WERI-Rb-1 (cell line): Measurements from ENCODE around the gene GIPC1.

Experiments
- DNase-seq: peaks from one replicate; pipeline ENCODE4 v3.0.0-alpha.2; 2020
- H3K27ac ChIP-seq: fragments of 250-450 bp; sonication (Bioruptor Pico); 2 replicates; pipeline ENCODE4 v1.5.1; 2020; ENCODE audit warnings: mild to moderate bottlenecking, moderate library complexity
- H3K27me3 ChIP-seq: fragments of 250-450 bp; sonication (Bioruptor Pico); 2 replicates; pipeline ENCODE4 v1.5.1; 2021; ENCODE audit warnings: mild to moderate bottlenecking, low read depth, moderate library complexity; ENCODE audit not compliant: insufficient read depth, severe bottlenecking
- H3K36me3 ChIP-seq: fragments of 250-450 bp; sonication (Bioruptor Pico); 2 replicates; pipeline ENCODE4 v1.5.1; 2020; ENCODE audit warnings: mild to moderate bottlenecking, moderate library complexity
- H3K4me3 ChIP-seq: 2 replicates; pipeline ENCODE4 v1.5.1; 2011; ENCODE audit warnings: low read depth, mild to moderate bottlenecking, control low read depth, low read length
- H3K9me3 ChIP-seq: fragments of 250-450 bp; sonication (Bioruptor Pico); 2 replicates; pipeline ENCODE4 v1.5.1; 2021; ENCODE audit warnings: mild to moderate bottlenecking, moderate library complexity; ENCODE audit not compliant: severe bottlenecking
- TF ChIP-seq, protein P1 (sequence below): IDR thresholded peaks from 2 replicates; pipeline ENCODE4 v1.5.1; 2011; ENCODE audit warnings: low read depth, mild to moderate bottlenecking, control low read depth, inconsistent platforms, low read length

The GIPC1 gene

DNA sequence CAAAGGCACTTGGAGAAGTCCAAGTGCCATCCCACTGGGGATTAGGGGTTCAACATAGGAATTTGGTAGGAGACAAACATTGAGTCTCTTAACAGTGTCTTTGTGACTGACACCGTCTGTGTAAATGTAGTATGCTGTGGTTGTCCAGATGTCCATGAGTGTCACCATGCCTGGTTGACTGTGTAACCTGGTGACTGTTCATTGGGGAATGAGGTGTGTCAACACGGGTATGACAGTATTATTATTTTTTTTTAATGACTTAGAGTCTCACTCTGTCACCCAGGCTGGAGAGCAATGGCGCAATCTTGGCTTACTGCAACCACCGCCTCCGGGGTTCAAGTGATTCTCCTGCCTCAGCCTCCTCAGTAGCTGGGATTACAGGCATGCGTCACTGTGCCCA, 46.6 kb downstream of the GIPC1 start:
- H3K36me3 ChIP-seq = peaks cover 79% of the 10 kb centered on the region

DNA sequence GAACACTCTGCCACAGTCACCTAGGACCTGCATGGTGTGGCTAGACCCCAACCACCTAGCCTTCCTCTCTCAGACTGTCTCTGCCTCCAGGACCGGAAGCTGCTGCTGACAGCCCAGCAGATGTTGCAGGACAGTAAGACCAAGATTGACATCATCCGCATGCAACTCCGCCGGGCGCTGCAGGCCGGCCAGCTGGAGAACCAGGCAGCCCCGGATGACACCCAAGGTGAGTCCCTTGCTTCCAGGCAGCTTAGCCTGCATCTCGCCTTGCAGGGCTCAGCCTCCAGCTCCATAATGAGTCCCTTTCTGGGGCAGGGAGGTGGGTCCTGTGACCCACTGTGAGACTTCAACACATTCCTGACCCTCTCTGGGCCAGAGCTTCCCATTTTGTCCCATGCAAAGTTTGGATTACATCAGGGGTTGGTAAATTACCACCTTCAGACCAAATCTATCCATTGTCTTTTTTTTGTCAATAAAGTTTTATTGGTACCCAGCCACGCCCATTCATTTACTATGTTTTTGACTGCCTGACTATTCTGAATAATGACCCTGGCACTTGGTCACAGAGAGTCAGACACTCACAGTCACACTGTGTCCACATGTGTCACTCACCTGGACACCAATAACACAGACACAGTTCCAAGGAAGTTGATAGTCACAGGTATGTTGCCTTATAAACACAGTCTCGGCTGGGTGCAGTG, 49.4 kb downstream of the GIPC1 start:
- Histone ChIP-seq H3K9me3 (no peaks in the 10 kb centered on the region), H3K27ac (no peak overlapping the region), H3K36me3 (peaks cover 90% of the 10 kb centered on the region), H3K4me3 (no peak overlapping the region), H3K27me3 (no peaks in the 10 kb centered on the region)
- no peak for DNase-seq
- TF ChIP-seq, protein P1, sequence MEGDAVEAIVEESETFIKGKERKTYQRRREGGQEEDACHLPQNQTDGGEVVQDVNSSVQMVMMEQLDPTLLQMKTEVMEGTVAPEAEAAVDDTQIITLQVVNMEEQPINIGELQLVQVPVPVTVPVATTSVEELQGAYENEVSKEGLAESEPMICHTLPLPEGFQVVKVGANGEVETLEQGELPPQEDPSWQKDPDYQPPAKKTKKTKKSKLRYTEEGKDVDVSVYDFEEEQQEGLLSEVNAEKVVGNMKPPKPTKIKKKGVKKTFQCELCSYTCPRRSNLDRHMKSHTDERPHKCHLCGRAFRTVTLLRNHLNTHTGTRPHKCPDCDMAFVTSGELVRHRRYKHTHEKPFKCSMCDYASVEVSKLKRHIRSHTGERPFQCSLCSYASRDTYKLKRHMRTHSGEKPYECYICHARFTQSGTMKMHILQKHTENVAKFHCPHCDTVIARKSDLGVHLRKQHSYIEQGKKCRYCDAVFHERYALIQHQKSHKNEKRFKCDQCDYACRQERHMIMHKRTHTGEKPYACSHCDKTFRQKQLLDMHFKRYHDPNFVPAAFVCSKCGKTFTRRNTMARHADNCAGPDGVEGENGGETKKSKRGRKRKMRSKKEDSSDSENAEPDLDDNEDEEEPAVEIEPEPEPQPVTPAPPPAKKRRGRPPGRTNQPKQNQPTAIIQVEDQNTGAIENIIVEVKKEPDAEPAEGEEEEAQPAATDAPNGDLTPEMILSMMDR = no peak

More for the DNA sequence above, 46.6 kb downstream of the GIPC1 start:
- no peak for DNase-seq
- H3K9me3 ChIP-seq = no peaks in the 10 kb centered on the region
- no peak overlapping the region for H3K27ac ChIP-seq
- no peak overlapping the region for H3K4me3 ChIP-seq
- H3K27me3 ChIP-seq = no peaks in the 10 kb centered on the region
- TF ChIP-seq, protein P1 = no peak

DNA sequence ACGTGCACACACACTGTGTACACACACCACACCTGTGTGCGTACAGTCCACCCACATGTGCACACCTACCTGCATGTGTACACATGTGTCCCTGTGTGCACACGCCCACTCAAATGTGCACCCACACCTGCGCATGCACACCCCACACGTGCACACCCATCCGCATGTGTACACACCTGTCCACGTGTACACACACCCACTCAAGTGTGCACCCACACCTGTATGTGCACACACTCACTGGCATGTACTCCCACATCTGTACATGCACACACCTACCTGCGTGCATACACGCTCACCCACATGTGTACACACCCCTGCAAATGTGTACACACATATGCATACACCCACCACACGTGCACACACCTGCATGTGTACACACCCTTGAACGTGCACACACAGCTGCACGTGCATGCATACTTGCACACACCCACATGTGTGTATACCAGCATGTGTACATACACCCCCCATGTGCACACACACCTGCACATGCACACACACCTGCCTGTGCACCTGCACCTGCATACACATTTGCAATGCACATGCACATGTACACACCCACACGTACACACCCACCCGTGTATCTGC, 52.2 kb downstream of the GIPC1 start:
- Histone ChIP-seq H3K9me3 (no peaks in the 10 kb centered on the region), H3K4me3 (no peak overlapping the region), H3K27me3 (no peaks in the 10 kb centered on the region), H3K27ac (no peak overlapping the region), H3K36me3 (peaks cover 68% of the 10 kb centered on the region)
- TF ChIP-seq, protein P1 = no peak
- DNase-seq = no peak

DNA sequence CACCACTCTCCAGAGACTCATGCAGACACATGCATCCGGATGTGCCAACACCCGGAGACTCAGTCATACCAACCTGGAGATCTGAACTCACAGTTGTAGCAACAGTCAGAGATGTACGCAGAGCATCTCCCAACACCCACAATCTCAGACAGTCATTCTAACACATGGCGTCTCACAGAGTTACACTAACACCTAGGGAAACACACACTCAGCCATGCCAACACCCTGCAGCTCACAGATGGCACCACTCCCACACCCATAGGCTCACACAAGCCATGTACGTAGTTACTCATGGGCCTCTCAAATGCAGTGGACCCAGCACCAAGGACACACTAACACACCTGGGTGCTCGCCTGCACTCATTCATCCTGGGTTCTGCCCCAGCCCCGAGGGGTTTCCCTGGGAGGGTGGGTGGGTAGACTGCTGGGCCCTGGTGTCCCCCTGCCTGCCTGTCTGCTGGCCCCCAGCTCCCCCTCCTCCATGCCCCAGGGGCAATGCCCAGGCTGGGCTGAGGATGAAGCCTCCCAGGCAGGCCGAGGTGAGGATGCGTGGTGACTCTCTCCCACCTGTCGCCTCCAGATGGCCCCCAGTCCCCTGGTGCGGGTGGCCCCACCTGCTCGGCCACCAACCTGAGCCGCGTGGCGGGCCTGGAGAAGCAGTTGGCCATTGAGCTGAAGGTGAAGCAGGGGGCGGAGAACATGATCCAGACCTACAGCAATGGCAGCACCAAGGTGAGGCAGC, 52.9 kb downstream of the GIPC1 start:
- TF ChIP-seq, protein P1 = no peak
- H3K36me3 ChIP-seq = peaks cover 61% of the 10 kb centered on the region

DNA sequence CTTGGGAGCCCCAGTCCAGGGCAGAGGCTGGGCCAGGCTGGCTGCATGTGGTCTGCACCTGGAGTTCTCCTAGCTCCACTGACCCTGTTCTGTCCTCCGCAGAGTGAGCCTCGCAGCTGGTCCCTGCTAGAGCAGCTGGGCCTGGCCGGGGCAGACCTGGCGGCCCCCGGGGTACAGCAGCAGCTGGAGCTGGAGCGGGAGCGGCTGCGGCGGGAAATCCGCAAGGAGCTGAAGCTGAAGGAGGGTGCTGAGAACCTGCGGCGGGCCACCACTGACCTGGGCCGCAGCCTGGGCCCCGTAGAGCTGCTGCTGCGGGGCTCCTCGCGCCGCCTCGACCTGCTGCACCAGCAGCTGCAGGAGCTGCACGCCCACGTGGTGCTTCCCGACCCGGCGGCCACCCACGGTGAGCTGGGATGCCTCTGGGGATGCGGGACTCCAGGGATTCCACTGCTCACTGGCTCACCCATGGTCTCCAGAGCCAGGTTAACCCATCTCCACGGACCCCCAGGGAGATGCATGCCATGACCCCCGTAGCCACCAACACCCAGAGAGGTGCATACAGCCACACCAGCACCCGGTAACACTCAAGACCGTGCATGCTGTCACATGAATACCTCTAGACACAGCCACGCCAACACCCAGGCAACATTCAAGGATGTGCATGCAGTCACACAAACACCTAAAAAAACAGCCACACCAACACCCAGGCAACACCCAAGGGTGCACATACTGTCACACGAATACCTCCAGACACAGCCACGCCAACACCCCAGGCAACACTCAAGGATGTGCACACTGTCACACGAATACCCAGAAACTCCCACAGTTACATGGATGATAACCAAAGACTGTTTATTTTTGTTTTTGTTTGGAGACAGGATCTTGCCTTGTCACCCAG, 54.6 kb downstream of the GIPC1 start:
- Histone ChIP-seq H3K36me3 (peaks cover 46% of the 10 kb centered on the region), H3K9me3 (no peaks in the 10 kb centered on the region), H3K27ac (no peak overlapping the region), H3K4me3 (no peak overlapping the region), H3K27me3 (no peaks in the 10 kb centered on the region)
- TF ChIP-seq, protein P1 = no peak
- DNase-seq = no peak

More for the DNA sequence above, 52.9 kb downstream of the GIPC1 start:
- Histone ChIP-seq H3K9me3 (no peaks in the 10 kb centered on the region), H3K4me3 (no peak overlapping the region), H3K27ac (no peak overlapping the region), H3K27me3 (no peaks in the 10 kb centered on the region)
- no peak for DNase-seq
